HepG2 (cell line): ENCODE results near the gene NT5M. TPM values are rescaled to one million over a fixed set of nuclear protein-coding genes. Genes with fewer than 3 reads are reported as not detected.
A peak's percentile ranks its signal among the peaks of the same experiment; 100 is the strongest.

Experiments used
- BHLHE40 ChIP-seq: IDR thresholded peaks from 2 replicates; pipeline ENCODE4 v1.6.1; 2011; ENCODE audit warnings: low read length, improper control_type of control experiment
- FOXA3 ChIP-seq: IDR thresholded peaks from 2 replicates; pipeline ENCODE4 v1.6.1; 2016; ENCODE audit warnings: missing genetic modification reagents, missing compliant biosample characterization
- JUN ChIP-seq: sonication (generic); formaldehyde crosslinking; IDR thresholded peaks from 2 replicates; pipeline ENCODE4 v1.4.0; 2020; ENCODE audit warnings: mild to moderate bottlenecking, missing genetic modification reagents
- NPAS2 ChIP-seq: sonication (generic); formaldehyde crosslinking; IDR thresholded peaks from 2 replicates; pipeline ENCODE4 v1.8.0; 2022; ENCODE audit warnings: mild to moderate bottlenecking, missing genetic modification reagents, borderline replicate concordance
- SKI ChIP-seq: fragments of 450-650 bp; IDR thresholded peaks from one replicate; pipeline ENCODE4 v1.6.1; 2018; ENCODE audit warnings: mild to moderate bottlenecking; ENCODE audit not compliant: partially characterized antibody
- SOX13 ChIP-seq, 3 experiments: fragments of 450-650 bp in 1 of 3; sonication (generic) in 1 of 3; formaldehyde crosslinking in 1 of 3; IDR thresholded peaks in 2 of 3; conservative IDR thresholded peaks in 1 of 3; 2 replicates each; pipeline versions ENCODE4 v1.5.0 to v1.6.1; 2016 to 2020; ENCODE audit warnings: antibody characterized with exemption in 1 of 3, mild to moderate bottlenecking in 1 of 3, missing compliant biosample characterization in 1 of 3, missing genetic modification reagents in 1 of 3, moderate library complexity in 1 of 3
- SOX5 ChIP-seq: IDR thresholded peaks from 2 replicates; pipeline ENCODE4 v1.6.1; 2016; ENCODE audit warnings: borderline replicate concordance
- SOX6 ChIP-seq, 2 experiments: fragments of 450-650 bp in 1 of 2; sonication (generic) in 1 of 2; formaldehyde crosslinking in 1 of 2; IDR thresholded peaks; 2 replicates each; pipeline versions ENCODE4 v1.4.0 to v1.6.1; 2017 to 2020; ENCODE audit warnings: antibody characterized with exemption in 1 of 2, mild to moderate bottlenecking in 1 of 2, missing genetic modification reagents in 1 of 2
- YEATS4 ChIP-seq: sonication (generic); formaldehyde crosslinking; IDR thresholded peaks from 2 replicates; pipeline ENCODE4 v1.4.0; 2020; ENCODE audit warnings: missing genetic modification reagents, borderline replicate concordance
- ZBTB49 ChIP-seq: sonication (generic); formaldehyde crosslinking; IDR thresholded peaks from 2 replicates; pipeline ENCODE4 v1.4.0; 2020; ENCODE audit warnings: missing genetic modification reagents, borderline replicate concordance
- ZNF781 ChIP-seq: sonication (generic); formaldehyde crosslinking; IDR thresholded peaks from 2 replicates; pipeline ENCODE4 v1.5.1; 2020; ENCODE audit warnings: borderline replicate concordance, mild to moderate bottlenecking, missing genetic modification reagents; ENCODE audit errors: not compliant biosample characterization
- polyA plus RNA-seq, 8 experiments: library from polyadenylated mRNA; depleted of rRNA in 3 of 8; stranded (reverse) in 7 of 8; unstranded in 1 of 8; fragments of >200 nt; fragmentation: Illumina TruSeq in 4 of 8; extraction: Trizol in 4 of 8; gene quantifications; 2 replicates each; pipeline versions ENCODE4 v1.2.1 to v1.2.3, GENCODE V29; 2011 to 2016; ENCODE audit warnings: low read depth in 4 of 8, missing spikeins in 1 of 8, mixed read lengths in 1 of 8; ENCODE audit not compliant: insufficient read depth in 1 of 8
- total RNA-seq, 5 experiments: library from RNA; depleted of rRNA; stranded (reverse); fragments of >200 nt; fragmentation: Illumina TruSeq; extraction: Trizol; gene quantifications; 2 replicates each; pipeline ENCODE4 v1.2.3, GENCODE V29; 2016; ENCODE audit warnings: low read depth in 1 of 5
- TF ChIP-seq, protein P1 (sequence below): sonication (generic); formaldehyde crosslinking; IDR thresholded peaks from 2 replicates; pipeline ENCODE4 v1.8.0; 2022; ENCODE audit warnings: missing genetic modification reagents, mild to moderate bottlenecking, moderate library complexity, borderline replicate concordance
- TF ChIP-seq, protein P2 (sequence below): sonication (generic); formaldehyde crosslinking; conservative IDR thresholded peaks from 2 replicates; pipeline ENCODE4 v1.8.0; 2022; ENCODE audit warnings: low read depth, missing genetic modification reagents
- TF ChIP-seq, protein P3 (sequence below): sonication (generic); formaldehyde crosslinking; IDR thresholded peaks from 2 replicates; pipeline ENCODE4 v1.5.0; 2020; ENCODE audit warnings: mild to moderate bottlenecking, missing genetic modification reagents, moderate library complexity

Gene NT5M
- total and polyA plus RNA-seq, 2 of the 13 experiments (the other 11 are each of a cell fraction or from before 2014, with no cell fraction given): 0.55 to 0.78 TPM

DNA sequence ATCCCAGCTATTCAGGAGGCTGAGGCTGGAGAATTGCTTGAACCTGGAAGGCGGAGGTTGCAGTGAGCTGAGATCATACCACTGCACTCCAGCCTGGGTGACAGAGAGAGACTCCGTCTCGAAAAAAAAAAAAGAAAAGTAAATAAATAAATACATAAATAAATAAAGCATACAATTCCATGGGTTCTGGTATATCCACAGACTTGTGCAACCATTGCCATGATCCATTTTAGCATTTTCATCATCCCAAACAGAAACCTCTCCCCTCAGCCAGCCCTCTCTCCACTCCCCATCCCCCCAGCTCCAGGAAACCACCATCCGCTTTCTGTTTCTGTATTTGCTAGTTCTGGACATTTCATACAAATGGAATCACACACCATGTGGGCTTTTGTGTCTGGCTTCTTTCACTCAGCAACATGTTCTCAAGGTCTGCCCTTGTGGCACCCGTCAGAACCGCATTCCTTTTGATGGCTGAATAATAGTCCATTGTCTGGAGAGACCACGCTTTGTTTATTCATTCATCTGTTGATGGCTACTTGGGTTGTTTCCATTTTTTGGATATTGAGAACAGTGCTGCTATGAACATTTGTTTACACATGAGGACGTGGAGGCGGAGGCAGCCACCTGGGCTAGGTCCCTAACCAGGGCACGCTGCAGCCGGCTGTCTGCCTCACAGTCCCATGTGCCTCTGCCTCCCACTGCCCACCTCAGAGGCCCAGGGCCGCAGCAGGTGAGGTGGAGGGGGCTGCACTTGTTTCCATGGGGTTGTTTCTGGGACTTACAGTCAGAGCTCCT lies 76.2 kb downstream of the NT5M start (continued):
- TF ChIP-seq ZBTB49 (CRISPR knock-in tag): no peak
- no peak for TF ChIP-seq SOX6 (IDR thresholded peaks at IDR 0.05)
- TF ChIP-seq SOX6 (CRISPR knock-in tag; IDR thresholded peaks at IDR 0.05): peak; percentile 93
- TF ChIP-seq FOXA3: peak; percentile 64; the same call in 1 of the 2 replicates
- no peak for TF ChIP-seq NPAS2 (CRISPR knock-in tag)
- no peak for TF ChIP-seq YEATS4
- TF ChIP-seq, protein P1, sequence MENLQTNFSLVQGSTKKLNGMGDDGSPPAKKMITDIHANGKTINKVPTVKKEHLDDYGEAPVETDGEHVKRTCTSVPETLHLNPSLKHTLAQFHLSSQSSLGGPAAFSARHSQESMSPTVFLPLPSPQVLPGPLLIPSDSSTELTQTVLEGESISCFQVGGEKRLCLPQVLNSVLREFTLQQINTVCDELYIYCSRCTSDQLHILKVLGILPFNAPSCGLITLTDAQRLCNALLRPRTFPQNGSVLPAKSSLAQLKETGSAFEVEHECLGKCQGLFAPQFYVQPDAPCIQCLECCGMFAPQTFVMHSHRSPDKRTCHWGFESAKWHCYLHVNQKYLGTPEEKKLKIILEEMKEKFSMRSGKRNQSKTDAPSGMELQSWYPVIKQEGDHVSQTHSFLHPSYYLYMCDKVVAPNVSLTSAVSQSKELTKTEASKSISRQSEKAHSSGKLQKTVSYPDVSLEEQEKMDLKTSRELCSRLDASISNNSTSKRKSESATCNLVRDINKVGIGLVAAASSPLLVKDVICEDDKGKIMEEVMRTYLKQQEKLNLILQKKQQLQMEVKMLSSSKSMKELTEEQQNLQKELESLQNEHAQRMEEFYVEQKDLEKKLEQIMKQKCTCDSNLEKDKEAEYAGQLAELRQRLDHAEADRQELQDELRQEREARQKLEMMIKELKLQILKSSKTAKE (CRISPR knock-in tag): 0 out of 2 replicates have a peak, but pooled peaks have one; percentile 38
- TF ChIP-seq SOX13 (IDR thresholded peaks at IDR 0.05): peak; percentile 86
- TF ChIP-seq SOX13 (CRISPR knock-in tag; conservative IDR thresholded peaks at IDR 0.05 in 1 of 2, IDR thresholded peaks at IDR 0.05 in 1 of 2): peak in 1 of 2 experiments; percentile 100; a peak in 2 of 4 replicates
- TF ChIP-seq JUN: no peak
- 0 out of 2 replicates have a peak, but pooled peaks have one; percentile 4 for TF ChIP-seq BHLHE40
- TF ChIP-seq, protein P2, sequence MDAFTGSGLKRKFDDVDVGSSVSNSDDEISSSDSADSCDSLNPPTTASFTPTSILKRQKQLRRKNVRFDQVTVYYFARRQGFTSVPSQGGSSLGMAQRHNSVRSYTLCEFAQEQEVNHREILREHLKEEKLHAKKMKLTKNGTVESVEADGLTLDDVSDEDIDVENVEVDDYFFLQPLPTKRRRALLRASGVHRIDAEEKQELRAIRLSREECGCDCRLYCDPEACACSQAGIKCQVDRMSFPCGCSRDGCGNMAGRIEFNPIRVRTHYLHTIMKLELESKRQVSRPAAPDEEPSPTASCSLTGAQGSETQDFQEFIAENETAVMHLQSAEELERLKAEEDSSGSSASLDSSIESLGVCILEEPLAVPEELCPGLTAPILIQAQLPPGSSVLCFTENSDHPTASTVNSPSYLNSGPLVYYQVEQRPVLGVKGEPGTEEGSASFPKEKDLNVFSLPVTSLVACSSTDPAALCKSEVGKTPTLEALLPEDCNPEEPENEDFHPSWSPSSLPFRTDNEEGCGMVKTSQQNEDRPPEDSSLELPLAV: no peak
- TF ChIP-seq, protein P3, sequence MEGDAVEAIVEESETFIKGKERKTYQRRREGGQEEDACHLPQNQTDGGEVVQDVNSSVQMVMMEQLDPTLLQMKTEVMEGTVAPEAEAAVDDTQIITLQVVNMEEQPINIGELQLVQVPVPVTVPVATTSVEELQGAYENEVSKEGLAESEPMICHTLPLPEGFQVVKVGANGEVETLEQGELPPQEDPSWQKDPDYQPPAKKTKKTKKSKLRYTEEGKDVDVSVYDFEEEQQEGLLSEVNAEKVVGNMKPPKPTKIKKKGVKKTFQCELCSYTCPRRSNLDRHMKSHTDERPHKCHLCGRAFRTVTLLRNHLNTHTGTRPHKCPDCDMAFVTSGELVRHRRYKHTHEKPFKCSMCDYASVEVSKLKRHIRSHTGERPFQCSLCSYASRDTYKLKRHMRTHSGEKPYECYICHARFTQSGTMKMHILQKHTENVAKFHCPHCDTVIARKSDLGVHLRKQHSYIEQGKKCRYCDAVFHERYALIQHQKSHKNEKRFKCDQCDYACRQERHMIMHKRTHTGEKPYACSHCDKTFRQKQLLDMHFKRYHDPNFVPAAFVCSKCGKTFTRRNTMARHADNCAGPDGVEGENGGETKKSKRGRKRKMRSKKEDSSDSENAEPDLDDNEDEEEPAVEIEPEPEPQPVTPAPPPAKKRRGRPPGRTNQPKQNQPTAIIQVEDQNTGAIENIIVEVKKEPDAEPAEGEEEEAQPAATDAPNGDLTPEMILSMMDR (CRISPR knock-in tag): no peak
- no peak for TF ChIP-seq ZNF781
- TF ChIP-seq SOX5 (CRISPR knock-in tag): peak; percentile 98
- peak; percentile 49 for TF ChIP-seq SKI
